HG02943 (cell line): Measurements from ENCODE around the gene LRPPRC.
"Not testable (repeated sequence)": the region's sequence is repeated elsewhere in the genome, so short reads cannot be mapped to it uniquely, and the experiment has no call there.

Experiments
- ATAC-seq: cut with Tn5 transposase; IDR thresholded peaks from one replicate; pipeline ENCODE4 v1.9.1; 2021; ENCODE audit warnings: mild to moderate bottlenecking, low read depth, moderate library complexity; ENCODE audit not compliant: unreplicated experiment

LRPPRC gene

DNA sequence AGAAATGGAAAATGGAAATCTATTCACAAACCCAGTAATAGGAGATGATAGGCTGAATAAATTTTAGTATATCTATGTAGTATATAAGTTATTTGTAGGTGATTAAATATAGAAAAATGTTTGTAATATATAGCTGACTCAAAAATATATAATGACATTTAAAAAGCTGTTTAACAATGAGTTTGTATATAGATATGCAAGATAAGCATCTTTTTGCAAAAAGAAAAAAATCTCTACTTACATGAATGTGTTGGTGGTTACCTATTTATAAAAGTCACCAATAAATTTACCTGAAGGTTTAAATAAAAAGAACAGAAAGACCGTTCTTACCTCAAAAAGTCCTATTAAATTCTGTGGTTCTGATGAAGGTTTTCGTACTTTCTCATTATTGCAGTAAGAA, 71.3 kb downstream of the LRPPRC start:
- no peak for ATAC-seq

DNA sequence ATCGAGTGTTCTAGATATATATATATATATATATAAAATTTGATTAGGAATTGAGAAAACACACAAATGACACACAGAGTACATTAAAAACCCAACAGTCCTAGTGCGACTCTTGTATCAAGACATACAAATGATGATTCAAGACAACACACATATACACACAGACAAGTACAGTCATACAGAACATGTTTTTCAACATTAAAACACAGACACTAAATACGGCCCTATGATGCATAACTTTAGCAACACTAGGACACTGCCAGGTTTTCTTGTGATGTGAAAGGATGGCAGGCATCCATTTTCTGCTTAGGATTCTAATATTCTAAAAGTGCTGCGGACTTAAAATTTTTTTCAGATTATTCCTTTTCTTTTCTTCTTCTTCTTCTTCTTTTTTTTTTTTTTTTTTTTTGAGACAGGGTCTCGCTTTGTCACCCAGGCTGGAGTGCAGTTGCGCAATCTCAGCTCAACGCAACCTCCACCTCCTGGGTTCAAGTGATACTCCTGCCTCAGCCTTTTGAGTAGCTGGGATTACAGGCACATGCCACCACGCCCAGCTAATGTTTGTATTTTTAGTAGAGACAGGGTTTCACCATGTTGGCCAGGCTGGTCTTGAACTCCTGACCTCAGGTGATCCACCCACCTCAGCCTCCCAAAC, 84.5 kb downstream of the LRPPRC start:
- ATAC-seq = not testable (repeated sequence)

DNA sequence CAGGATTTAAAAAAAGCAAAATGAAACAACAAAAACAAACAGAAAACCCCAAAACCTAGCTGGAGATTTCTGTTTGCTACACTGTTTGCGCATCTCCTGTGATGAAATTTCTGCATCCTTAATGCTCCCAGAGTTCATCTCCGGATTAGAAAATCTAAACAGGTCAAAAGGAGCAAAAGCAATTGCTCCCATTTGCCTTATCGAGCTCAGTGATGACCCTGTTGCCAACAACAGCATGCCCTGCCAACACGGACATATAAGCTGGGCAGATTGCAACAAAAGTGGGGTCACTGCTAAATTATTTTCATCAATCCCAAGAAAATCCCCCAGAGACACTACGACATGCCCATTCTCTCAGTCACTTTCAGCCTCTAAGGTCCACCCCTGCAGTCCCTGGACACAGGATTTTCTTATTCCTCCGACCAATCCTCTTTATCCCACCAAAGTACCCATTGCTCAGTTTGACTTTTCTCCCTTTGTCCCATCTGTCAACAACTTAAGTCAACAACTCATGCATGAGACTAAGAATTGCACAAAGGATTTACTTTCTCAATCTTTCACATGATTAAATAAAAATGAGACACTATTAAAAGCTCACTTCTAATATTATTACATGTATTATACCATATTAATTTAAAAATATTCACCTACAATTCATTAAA, 89.2 kb downstream of the LRPPRC start:
- ATAC-seq = no peak

- no peak for ATAC-seq
Observed at GRCh38 chr2:43905871-43906270, 89.9 kb downstream of the LRPPRC start.

DNA sequence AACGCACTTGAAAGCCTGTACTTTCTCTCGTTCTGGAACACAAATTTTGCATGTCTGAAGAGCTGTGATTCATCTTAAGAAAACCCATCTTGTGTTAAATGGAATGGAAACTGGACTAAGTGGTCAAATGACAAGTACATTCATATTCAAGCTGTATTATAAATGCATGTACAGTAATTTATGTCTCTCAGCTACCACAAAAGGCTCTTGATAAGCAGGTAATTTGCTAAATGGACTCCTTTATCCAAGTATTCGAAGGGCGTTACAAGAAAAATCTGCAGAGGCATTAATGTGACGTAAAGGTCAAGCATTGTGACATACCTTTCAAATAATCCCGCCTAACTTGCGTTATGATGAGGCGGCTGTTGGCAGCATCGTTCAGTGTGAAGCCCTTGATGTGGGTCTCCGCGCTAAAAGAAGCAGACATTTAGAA, 90.4 kb downstream of the LRPPRC start:
- ATAC-seq = no peak

DNA sequence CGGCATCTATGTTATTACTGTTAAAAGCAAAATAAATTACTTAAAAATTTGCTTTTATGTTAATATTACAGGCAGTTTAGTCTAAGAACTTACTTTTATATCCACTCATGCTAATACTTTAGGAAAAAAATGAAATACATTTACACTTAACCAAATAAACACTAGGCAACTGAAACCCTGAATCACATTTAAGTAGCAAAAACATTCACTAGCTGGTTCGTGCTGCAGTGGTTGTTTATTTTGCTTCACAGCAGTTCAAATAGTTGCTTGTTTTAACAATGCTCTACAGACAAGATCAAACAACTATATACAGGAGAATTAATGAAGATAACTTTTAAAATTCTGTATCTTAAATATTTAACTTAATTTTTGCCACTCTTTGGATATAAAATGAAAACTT, 96.2 kb downstream of the LRPPRC start:
- ATAC-seq = no peak

DNA sequence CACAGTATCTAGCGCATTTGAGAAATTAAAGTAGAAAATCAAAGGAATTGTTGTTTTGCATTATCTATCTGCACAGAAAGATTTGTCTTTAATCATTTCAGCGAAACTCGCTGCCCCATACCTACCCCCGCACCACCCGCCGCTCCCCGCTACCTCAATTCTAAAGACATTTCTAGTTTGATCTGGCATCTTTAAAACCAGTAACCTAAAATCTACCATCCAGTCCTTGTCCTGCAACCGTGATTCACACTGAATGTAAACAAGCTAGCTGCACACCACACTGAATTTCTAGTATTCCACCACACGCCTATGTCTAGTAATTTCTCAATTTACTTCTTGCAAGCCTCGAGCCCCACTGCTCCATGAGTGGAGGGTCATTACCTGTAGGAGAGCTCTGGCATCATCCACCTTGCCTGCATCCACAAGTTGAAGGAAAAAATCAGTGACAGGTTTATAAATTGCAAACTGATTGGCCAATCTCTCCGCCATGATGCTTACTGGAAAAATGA, 96.9 kb downstream of the LRPPRC start:
- ATAC-seq = no peak

DNA sequence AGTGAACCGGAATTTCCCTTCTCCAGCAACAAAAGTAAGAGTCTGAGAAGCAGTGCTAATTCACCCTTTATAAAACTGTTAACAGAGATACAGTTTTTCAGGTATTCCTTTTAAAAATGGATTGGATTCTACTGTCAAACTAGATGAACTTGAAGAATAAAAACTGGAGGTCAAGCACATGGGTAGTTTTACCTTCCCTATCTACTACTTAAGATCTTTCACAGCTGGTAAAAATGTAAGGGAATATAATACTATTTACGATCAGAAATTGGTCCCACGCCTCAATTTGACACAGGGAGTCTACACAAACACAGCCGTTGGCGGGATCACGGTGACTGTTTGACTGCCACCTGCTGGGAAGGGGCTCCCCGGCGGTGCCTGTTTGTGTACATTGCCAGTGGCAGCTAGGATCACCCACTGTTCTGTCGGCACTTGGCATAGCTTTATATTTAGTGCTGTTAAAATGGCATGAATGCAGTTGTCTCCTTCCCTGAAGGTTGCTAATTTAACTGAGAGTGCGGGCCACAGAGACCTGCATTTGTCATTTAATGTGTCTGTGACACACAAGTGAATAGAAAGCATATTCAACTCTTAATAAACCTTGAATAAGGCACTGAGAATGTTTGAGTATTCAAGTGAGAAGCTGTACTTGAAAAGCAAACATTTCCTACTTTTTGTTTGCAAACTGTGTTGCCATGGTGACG, 97.5 kb downstream of the LRPPRC start:
- no peak for ATAC-seq

- ATAC-seq = no peak
Observed at GRCh38 chr2:43897492-43897891, 98.3 kb downstream of the LRPPRC start.

DNA sequence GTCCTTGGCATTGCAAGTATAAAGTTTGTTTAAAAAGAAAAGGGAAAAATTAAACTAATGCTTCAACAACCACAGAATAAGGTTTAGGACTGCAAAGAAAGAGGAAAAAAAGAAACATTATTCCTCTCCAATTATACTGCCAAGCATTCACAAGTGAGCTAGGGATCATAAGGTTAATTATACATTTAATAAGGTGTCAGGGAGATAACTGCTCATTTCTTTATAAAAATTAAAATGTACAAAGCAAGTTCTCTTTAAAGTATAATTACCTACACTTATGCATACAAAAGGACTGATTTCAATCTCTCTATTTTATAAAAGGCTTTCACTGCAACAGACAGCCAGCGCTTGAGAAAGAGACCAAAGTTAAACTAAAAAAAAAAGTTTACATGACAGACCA, 98.9 kb downstream of the LRPPRC start:
- ATAC-seq = no peak

GRCh38 chr2:43894743-43895142, 101.0 kb downstream of the LRPPRC start:
- ATAC-seq = no peak

- ATAC-seq = no peak
Observed at GRCh38 chr2:43890855-43891254, 104.9 kb downstream of the LRPPRC start.

DNA sequence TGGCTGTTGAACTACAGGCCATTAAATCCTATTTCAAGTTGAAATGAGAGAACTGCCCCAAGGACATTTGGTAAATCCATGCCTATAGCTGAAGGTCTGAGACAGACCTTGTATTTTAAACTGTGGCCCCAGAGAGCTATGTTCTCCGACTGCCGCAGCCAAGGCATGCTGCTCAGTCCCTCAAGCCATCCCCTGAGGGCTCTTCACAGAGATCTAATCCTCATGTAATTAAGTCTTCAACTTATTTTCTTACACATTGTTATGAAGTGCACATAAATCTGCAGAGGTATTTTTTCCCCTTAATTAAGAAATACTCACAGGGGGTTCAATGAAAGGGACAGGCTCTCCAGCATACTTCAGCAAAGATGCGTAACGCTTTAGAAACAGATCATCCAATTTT, 106.4 kb downstream of the LRPPRC start:
- no peak for ATAC-seq

DNA sequence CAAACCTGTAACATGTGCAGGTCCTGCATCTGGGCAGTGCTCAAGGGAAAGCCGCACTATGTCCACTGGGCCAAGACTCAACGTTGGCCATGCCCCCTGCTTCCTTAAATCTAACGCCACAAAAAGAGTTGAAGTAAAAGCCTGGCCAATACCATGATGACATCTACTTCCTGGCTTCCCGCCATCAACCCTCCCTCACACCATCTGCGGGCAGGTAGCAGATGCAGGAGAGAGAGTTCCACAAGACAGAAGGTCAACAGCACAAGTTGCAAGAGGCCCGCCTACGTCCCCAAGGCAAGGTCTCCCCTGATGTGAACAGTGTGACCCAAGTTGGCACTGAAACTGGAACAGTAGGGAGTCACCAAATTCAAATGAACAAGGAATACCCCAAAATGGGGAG, 108.6 kb downstream of the LRPPRC start:
- no peak for ATAC-seq

DNA sequence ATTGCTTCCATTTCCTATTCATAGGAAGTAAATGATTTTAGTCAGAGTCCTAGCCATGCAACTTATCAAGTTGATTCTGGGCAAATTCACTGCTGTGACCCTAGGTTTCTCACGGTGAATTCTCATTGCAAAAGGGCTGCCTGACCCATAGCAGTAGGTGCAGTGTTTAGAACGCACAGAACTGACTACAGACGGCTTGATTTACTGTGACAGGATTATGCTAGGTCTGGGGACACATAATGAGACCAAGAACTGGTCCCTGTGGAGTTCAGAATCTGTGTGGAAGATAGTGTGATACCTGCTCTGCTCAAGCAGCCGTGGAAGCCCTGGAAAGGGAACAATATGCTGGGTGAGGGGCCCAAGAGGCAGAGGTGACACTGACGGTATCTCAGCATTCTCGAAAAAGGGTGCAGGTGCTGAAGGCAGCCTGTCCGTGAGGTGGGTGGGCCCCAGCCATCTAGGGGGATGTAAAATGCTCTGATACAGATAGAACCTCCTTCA, 110.6 kb downstream of the LRPPRC start:
- no peak for ATAC-seq

GRCh38 chr2:43884689-43885088, 111.1 kb downstream of the LRPPRC start:
- no peak for ATAC-seq

DNA sequence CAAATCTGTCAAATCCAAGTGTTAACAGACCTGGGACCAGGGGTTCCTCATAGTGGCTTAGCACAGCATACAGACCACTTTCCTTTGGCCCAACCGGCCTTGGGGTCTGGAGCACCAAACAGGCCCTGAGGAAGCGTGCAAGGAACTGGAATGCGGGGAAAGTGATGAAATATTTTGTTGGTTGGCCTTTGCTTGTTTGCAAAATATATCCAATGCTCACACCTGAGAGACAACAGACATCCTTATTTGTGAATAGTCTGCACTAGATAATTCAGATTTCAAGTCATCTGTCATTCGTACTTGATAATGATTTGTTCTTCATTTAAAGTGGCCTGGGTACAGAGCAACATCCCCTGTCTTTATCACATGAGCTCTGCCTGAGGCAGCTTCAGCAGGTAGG, 113.5 kb downstream of the LRPPRC start:
- no peak for ATAC-seq

GRCh38 chr2:43880952-43881351, 114.8 kb downstream of the LRPPRC start:
- ATAC-seq = no peak

DNA sequence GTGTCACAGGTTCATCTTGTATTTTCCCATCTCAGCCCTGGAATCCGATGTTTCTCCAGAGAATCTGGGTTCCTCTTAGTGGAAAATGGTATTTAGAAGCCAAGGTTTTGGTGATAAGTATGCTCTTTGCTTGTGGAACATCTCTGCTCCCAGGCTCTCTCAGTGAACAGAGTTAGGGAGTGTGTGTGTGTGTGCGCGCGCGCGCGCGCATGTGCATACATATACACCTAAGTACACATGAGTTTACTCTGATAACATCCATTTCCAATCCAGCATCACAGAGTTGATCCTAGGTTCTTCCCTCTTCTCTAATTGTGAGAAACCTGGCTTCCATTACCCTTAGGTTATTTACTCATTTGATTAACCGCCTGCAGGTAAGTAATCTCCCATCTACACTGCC, 115.3 kb downstream of the LRPPRC start:
- ATAC-seq = no peak

DNA sequence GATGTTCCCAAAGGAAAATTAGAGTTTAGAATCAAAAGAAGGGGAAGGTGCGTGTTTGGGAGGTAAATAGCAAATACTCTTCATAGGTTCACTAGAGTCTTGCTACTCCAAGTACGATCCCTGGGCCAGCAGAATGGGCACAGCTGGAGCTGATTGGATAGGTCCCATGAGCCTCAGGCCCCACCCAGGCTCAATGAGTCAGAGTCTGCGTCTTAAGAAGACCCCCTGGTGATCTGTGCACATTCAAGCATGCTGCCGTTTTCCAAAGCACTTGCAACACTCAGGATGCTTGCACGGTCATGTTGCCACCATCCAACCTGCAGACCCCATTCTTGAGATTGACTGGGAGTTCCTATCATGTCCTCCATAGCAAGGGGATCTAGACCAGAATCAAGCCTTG, 116.5 kb downstream of the LRPPRC start:
- ATAC-seq = no peak

DNA sequence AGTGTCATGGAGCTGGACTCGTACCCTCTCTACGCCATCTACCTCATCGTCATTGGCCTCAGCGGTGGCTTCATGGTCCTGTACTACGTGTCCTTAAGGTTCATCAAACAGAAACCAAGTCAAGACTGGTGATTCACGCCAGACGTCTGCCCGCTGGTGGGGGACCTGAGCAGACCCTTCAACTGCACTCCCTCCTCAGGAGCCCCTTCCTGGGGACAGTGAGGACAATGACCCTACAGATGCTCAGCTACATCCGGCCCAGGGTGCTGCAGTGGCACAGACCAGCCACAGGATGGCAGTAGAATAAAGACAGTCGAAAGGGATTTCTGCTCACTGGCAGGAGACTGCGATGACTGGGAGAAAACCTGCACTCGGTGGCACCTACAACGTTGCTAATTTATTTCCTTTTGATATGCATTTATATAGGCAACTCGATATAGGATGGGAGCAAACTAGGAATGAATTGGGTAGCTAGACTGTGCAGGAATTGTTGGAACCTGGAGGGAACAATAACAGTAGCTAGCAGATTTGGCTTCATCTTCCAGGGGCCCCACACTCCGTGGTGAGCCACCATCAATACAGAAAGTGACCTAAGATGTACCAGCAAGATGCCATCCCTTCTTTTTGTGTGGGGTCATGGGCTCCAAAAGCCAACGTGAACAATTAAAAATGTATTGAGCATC, 117.9 kb downstream of the LRPPRC start:
- ATAC-seq = no peak
